ENCODE data around the gene LDB2.
"Not testable (repeated sequence)": the region's sequence is repeated elsewhere in the genome, so short reads cannot be mapped to it uniquely, and the experiment has no call there.

Gene LDB2

GRCh38 chr4:16530688-16531635 is 367.5 kb downstream of the LDB2 start:
- DNase-seq, result no peak

- DNase-seq, result no peak
These were observed 373.4 kb downstream of the LDB2 start for GRCh38 chr4:16524911-16525554.

- no peak for DNase-seq
These were observed 374.0 kb downstream of the LDB2 start for GRCh38 chr4:16524406-16524805.

- DNase-seq, result not testable (repeated sequence)
These were observed 374.9 kb downstream of the LDB2 start for GRCh38 chr4:16523526-16523925.

GRCh38 chr4:16521156-16521915 is 377.1 kb downstream of the LDB2 start:
- DNase-seq, result no peak

GRCh38 chr4:16516796-16517439 is 381.5 kb downstream of the LDB2 start:
- DNase-seq, result no peak

- DNase-seq, result no peak
These were observed 384.6 kb downstream of the LDB2 start for GRCh38 chr4:16513876-16514275.

GRCh38 chr4:16508968-16509367 is 389.5 kb downstream of the LDB2 start:
- no peak for DNase-seq

- DNase-seq, result no peak
These were observed 392.7 kb downstream of the LDB2 start for GRCh38 chr4:16505726-16506125.

- no peak for DNase-seq
These were observed 393.2 kb downstream of the LDB2 start for GRCh38 chr4:16505267-16505666.

GRCh38 chr4:16503421-16504100 is 394.9 kb downstream of the LDB2 start:
- DNase-seq, result no peak

GRCh38 chr4:16498978-16499377 is 399.5 kb downstream of the LDB2 start:
- no peak for DNase-seq

- no peak for DNase-seq
These were observed 401.9 kb downstream of the LDB2 start for GRCh38 chr4:16496501-16496900.

- DNase-seq, result no peak
These were observed 405.6 kb downstream of the LDB2 start for GRCh38 chr4:16492872-16493271.

GRCh38 chr4:16489226-16489625 is 409.2 kb downstream of the LDB2 start:
- DNase-seq, result no peak

GRCh38 chr4:16488084-16488483 is 410.4 kb downstream of the LDB2 start:
- DNase-seq, result no peak

- DNase-seq, result no peak
These were observed 413.7 kb downstream of the LDB2 start for GRCh38 chr4:16484711-16485110.

- no peak for DNase-seq
These were observed 414.9 kb downstream of the LDB2 start for GRCh38 chr4:16483540-16483939.

- no peak for DNase-seq
These were observed 418.4 kb downstream of the LDB2 start for GRCh38 chr4:16480011-16480410.

- DNase-seq, result no peak
These were observed 425.9 kb downstream of the LDB2 start for GRCh38 chr4:16472537-16472936.

GRCh38 chr4:16467061-16467460 is 431.4 kb downstream of the LDB2 start:
- DNase-seq, result no peak

- DNase-seq, result no peak
These were observed 431.9 kb downstream of the LDB2 start for GRCh38 chr4:16466581-16466980.
